SK-N-DZ (cell line): ENCODE data around the gene MIPOL1.

ENCODE experiments used
- DNase-seq: peaks from one replicate; pipeline ENCODE4 v3.0.0-alpha.2; 2015; ENCODE audit warnings: low spot score
- small RNA-seq, 2 experiments: library from RNA; depleted of rRNA; stranded (forward); fragments of <200 nt; gene quantifications; one replicate each; pipeline ENCODE3, GENCODE V24; 2014

Gene MIPOL1

GRCh38 chr14:37594971-37595808 lies 397.5 kb downstream of the MIPOL1 start, which contains the start of the genes FOXA1 and TTC6:
Gene FOXA1 (minus strand): TSS chr14:37595249. CDS start chr14:37594972, 277 bp downstream.
Gene TTC6 (plus strand): TSS chr14:37595629. CDS start chr14:37622065, 26,436 bp downstream.
- no peak for DNase-seq

- peak; percentile 21 for DNase-seq
These were observed 398.3 kb downstream of the MIPOL1 start for GRCh38 chr14:37595809-37596621.

GRCh38 chr14:37596790-37597472 lies 399.2 kb downstream of the MIPOL1 start:
- no peak for DNase-seq

GRCh38 chr14:37597538-37597913 lies 399.8 kb downstream of the MIPOL1 start:
- DNase-seq: no peak

- DNase-seq: no peak
These were observed 400.4 kb downstream of the MIPOL1 start for GRCh38 chr14:37597914-37598746.

GRCh38 chr14:37598747-37599506 lies 401.2 kb downstream of the MIPOL1 start:
- DNase-seq: no peak

GRCh38 chr14:37599507-37600368 lies 402.0 kb downstream of the MIPOL1 start:
- DNase-seq: no peak

- DNase-seq: no peak
These were observed 403.4 kb downstream of the MIPOL1 start for GRCh38 chr14:37600880-37601741.

GRCh38 chr14:37601865-37602264 lies 404.1 kb downstream of the MIPOL1 start:
- DNase-seq: no peak

Small RNA genes within 50 kb of the gene (small RNA-seq; reads per million reads assigned to genes)
- 0 reads per million in 2 experiments for gene RNU6-273P
- gene RNU6-886P: 0 reads per million in 2 experiments
